T-helper 2 cell treated with Interferon-gamma antibody and Interleukin-4, amounts not matched to agents 5 μg/mL and 100 μg/mL, for 36 hours (primary cell): ENCODE measurements around the gene CDH23.
A peak's percentile ranks its signal among the peaks of the same experiment; 100 is the strongest.

Experiments used
- DNase-seq: peaks from one replicate; pipeline ENCODE4 v3.0.0; 2021; ENCODE audit warnings: low spot score
- H3K27ac Mint-ChIP-seq: one replicate; pipeline ENCODE4 v1.8.0; 2021; ENCODE audit warnings: mild to moderate bottlenecking, mixed read lengths
- H3K27me3 Mint-ChIP-seq: one replicate; pipeline ENCODE4 v1.8.0; 2021; ENCODE audit warnings: low read depth, mixed read lengths
- H3K36me3 Mint-ChIP-seq: one replicate; pipeline ENCODE4 v1.8.0; 2021; ENCODE audit warnings: low read depth, mixed read lengths
- H3K4me1 Mint-ChIP-seq: one replicate; pipeline ENCODE4 v1.8.0; 2021; ENCODE audit warnings: low read depth, mixed read lengths
- H3K4me3 Mint-ChIP-seq: one replicate; pipeline ENCODE4 v1.8.0; 2022; ENCODE audit warnings: mild to moderate bottlenecking, moderate library complexity, mixed read lengths
- H3K9me3 Mint-ChIP-seq: one replicate; pipeline ENCODE4 v1.8.0; 2021; ENCODE audit warnings: mixed read lengths

The CDH23 gene

GRCh38 chr10:71536332-71536731 lies 139.6 kb downstream of the CDH23 start:
- Mint-ChIP-seq H3K36me3 (no peaks in the 10 kb centered on the region), H3K27me3 (no peaks in the 10 kb centered on the region), H3K9me3 (peaks cover 3% of the 10 kb centered on the region), H3K4me3 (no peak overlapping the region), H3K27ac (no peak overlapping the region), H3K4me1 (peaks cover 5% of the 10 kb centered on the region)
- no peak for DNase-seq

GRCh38 chr10:71537125-71537524 lies 140.4 kb downstream of the CDH23 start:
- no peak overlapping the region for H3K4me3 Mint-ChIP-seq
- DNase-seq, result no peak
- no peak overlapping the region for H3K27ac Mint-ChIP-seq
- no peaks in the 10 kb centered on the region for H3K9me3 Mint-ChIP-seq
- no peaks in the 10 kb centered on the region for H3K36me3 Mint-ChIP-seq
- no peaks in the 10 kb centered on the region for H3K4me1 Mint-ChIP-seq
- no peaks in the 10 kb centered on the region for H3K27me3 Mint-ChIP-seq

- H3K9me3 Mint-ChIP-seq, result no peaks in the 10 kb centered on the region
- no peaks in the 10 kb centered on the region for H3K27me3 Mint-ChIP-seq
- H3K36me3 Mint-ChIP-seq, result no peaks in the 10 kb centered on the region
- H3K4me1 Mint-ChIP-seq, result no peaks in the 10 kb centered on the region
- no peak overlapping the region for H3K27ac Mint-ChIP-seq
- H3K4me3 Mint-ChIP-seq, result no peak overlapping the region
- no peak for DNase-seq
Measured at GRCh38 chr10:71537681-71538080, 141.0 kb downstream of the CDH23 start.

- Mint-ChIP-seq H3K9me3 (no peaks in the 10 kb centered on the region), H3K36me3 (no peaks in the 10 kb centered on the region), H3K27me3 (no peaks in the 10 kb centered on the region), H3K4me3 (no peak overlapping the region), H3K27ac (no peak overlapping the region), H3K4me1 (no peaks in the 10 kb centered on the region)
- DNase-seq, result no peak
Measured at GRCh38 chr10:71538608-71539260, 142.0 kb downstream of the CDH23 start.

GRCh38 chr10:71539442-71540118 lies 142.9 kb downstream of the CDH23 start:
- Mint-ChIP-seq H3K36me3 (no peaks in the 10 kb centered on the region), H3K27me3 (no peaks in the 10 kb centered on the region), H3K4me3 (no peak overlapping the region), H3K27ac (no peak overlapping the region), H3K4me1 (no peaks in the 10 kb centered on the region), H3K9me3 (no peaks in the 10 kb centered on the region)
- DNase-seq, result no peak

GRCh38 chr10:71542478-71542877 lies 145.8 kb downstream of the CDH23 start:
- no peak overlapping the region for H3K27ac Mint-ChIP-seq
- H3K9me3 Mint-ChIP-seq, result no peaks in the 10 kb centered on the region
- H3K4me3 Mint-ChIP-seq, result no peak overlapping the region
- no peaks in the 10 kb centered on the region for H3K27me3 Mint-ChIP-seq
- no peaks in the 10 kb centered on the region for H3K4me1 Mint-ChIP-seq
- no peak for DNase-seq
- no peaks in the 10 kb centered on the region for H3K36me3 Mint-ChIP-seq

GRCh38 chr10:71543608-71544170 lies 147.0 kb downstream of the CDH23 start:
- H3K4me1 Mint-ChIP-seq, result no peaks in the 10 kb centered on the region
- no peaks in the 10 kb centered on the region for H3K9me3 Mint-ChIP-seq
- no peaks in the 10 kb centered on the region for H3K36me3 Mint-ChIP-seq
- H3K27me3 Mint-ChIP-seq, result no peaks in the 10 kb centered on the region
- no peak overlapping the region for H3K4me3 Mint-ChIP-seq
- no peak overlapping the region for H3K27ac Mint-ChIP-seq
- no peak for DNase-seq

- H3K36me3 Mint-ChIP-seq, result no peaks in the 10 kb centered on the region
- no peak overlapping the region for H3K4me3 Mint-ChIP-seq
- no peak for DNase-seq
- no peaks in the 10 kb centered on the region for H3K4me1 Mint-ChIP-seq
- H3K9me3 Mint-ChIP-seq, result no peaks in the 10 kb centered on the region
- no peaks in the 10 kb centered on the region for H3K27me3 Mint-ChIP-seq
- no peak overlapping the region for H3K27ac Mint-ChIP-seq
Measured at GRCh38 chr10:71545001-71545400, 148.3 kb downstream of the CDH23 start.

GRCh38 chr10:71546220-71546619 lies 149.5 kb downstream of the CDH23 start:
- Mint-ChIP-seq H3K27me3 (no peaks in the 10 kb centered on the region), H3K27ac (no peak overlapping the region), H3K4me1 (no peaks in the 10 kb centered on the region), H3K36me3 (no peaks in the 10 kb centered on the region), H3K9me3 (no peaks in the 10 kb centered on the region), H3K4me3 (no peak overlapping the region)
- no peak for DNase-seq

- Mint-ChIP-seq H3K27ac (no peak overlapping the region), H3K4me1 (no peaks in the 10 kb centered on the region), H3K9me3 (no peaks in the 10 kb centered on the region), H3K4me3 (no peak overlapping the region), H3K36me3 (no peaks in the 10 kb centered on the region), H3K27me3 (no peaks in the 10 kb centered on the region)
- DNase-seq, result no peak
Measured at GRCh38 chr10:71547312-71547711, 150.6 kb downstream of the CDH23 start.

GRCh38 chr10:71547876-71548846 lies 151.4 kb downstream of the CDH23 start:
- Mint-ChIP-seq H3K9me3 (no peaks in the 10 kb centered on the region), H3K36me3 (no peaks in the 10 kb centered on the region), H3K4me1 (no peaks in the 10 kb centered on the region), H3K27me3 (no peaks in the 10 kb centered on the region), H3K27ac (no peak overlapping the region), H3K4me3 (no peak overlapping the region)
- peak; percentile 10 for DNase-seq

- Mint-ChIP-seq H3K27me3 (no peaks in the 10 kb centered on the region), H3K9me3 (no peaks in the 10 kb centered on the region), H3K36me3 (no peaks in the 10 kb centered on the region), H3K4me1 (no peaks in the 10 kb centered on the region), H3K27ac (no peak overlapping the region), H3K4me3 (no peak overlapping the region)
- DNase-seq, result no peak
Measured at GRCh38 chr10:71549766-71550533, 153.2 kb downstream of the CDH23 start.

GRCh38 chr10:71550628-71551027 lies 153.9 kb downstream of the CDH23 start:
- Mint-ChIP-seq H3K9me3 (no peaks in the 10 kb centered on the region), H3K36me3 (no peaks in the 10 kb centered on the region), H3K27ac (no peak overlapping the region), H3K4me3 (no peak overlapping the region), H3K27me3 (no peaks in the 10 kb centered on the region), H3K4me1 (no peaks in the 10 kb centered on the region)
- DNase-seq, result no peak
